LNCaP clone FGC (cell line): ENCODE measurements around the gene PPFIBP1.
"Not testable (repeated sequence)": the region's sequence is repeated elsewhere in the genome, so short reads cannot be mapped to it uniquely, and the experiment has no call there.

Source experiments
- DNase-seq: peaks from one replicate; pipeline ENCODE4 v3.0.0-alpha.2; 2011; ENCODE audit warnings: low read depth
- H3K4me3 ChIP-seq: 2 replicates; pipeline ENCODE4 v1.5.1; 2011; ENCODE audit warnings: mild to moderate bottlenecking, low read depth, low read length, control low read depth
- TF ChIP-seq, protein P1 (sequence below): IDR thresholded peaks from 2 replicates; pipeline ENCODE4 v1.5.1; 2012; ENCODE audit warnings: mild to moderate bottlenecking; ENCODE audit not compliant: control insufficient read depth, insufficient read depth; ENCODE audit errors: extremely low read depth

PPFIBP1 gene

DNA sequence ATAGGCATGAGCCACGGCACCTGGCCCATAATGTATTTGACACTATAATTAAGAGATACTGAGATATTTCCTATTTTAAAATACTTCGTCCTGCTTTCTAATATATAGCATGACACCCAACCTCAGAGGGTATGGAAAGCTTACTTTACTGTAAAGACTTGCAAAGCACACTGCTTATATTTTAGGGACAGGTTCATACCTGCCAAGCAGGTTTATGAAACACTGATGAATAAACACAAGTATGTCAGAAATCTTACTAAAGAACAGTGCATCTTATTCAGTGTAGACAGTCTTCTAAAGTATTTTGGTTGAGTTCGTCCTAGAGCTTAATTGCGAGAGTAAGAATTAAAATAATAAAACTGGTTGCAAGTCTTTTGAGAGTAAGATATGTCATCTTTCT is 65.4 kb downstream of the PPFIBP1 start:
- TF ChIP-seq, protein P1, sequence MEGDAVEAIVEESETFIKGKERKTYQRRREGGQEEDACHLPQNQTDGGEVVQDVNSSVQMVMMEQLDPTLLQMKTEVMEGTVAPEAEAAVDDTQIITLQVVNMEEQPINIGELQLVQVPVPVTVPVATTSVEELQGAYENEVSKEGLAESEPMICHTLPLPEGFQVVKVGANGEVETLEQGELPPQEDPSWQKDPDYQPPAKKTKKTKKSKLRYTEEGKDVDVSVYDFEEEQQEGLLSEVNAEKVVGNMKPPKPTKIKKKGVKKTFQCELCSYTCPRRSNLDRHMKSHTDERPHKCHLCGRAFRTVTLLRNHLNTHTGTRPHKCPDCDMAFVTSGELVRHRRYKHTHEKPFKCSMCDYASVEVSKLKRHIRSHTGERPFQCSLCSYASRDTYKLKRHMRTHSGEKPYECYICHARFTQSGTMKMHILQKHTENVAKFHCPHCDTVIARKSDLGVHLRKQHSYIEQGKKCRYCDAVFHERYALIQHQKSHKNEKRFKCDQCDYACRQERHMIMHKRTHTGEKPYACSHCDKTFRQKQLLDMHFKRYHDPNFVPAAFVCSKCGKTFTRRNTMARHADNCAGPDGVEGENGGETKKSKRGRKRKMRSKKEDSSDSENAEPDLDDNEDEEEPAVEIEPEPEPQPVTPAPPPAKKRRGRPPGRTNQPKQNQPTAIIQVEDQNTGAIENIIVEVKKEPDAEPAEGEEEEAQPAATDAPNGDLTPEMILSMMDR: no peak
- no peak for DNase-seq
- H3K4me3 ChIP-seq: no peak overlapping the region

DNA sequence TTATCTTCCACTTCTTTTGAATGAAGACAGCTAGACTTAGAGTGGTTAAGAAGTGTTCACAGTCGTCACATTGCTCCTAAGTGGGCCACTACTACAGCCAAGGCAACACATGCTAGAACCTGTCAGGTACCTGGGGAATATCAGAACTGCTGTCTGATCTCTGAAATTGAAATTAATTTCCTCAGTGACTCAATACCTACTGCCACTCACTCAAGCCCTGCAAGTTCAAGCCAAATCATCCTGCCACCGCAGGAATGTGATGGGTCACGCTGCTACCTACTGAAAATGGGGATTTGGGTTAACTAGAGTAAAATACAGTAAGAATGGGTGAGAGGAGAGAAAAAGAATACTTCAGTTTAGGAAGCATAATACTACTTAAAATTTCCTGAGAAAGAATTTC is 67.7 kb downstream of the PPFIBP1 start:
- not testable (repeated sequence) for DNase-seq, H3K4me3 ChIP-seq

DNA sequence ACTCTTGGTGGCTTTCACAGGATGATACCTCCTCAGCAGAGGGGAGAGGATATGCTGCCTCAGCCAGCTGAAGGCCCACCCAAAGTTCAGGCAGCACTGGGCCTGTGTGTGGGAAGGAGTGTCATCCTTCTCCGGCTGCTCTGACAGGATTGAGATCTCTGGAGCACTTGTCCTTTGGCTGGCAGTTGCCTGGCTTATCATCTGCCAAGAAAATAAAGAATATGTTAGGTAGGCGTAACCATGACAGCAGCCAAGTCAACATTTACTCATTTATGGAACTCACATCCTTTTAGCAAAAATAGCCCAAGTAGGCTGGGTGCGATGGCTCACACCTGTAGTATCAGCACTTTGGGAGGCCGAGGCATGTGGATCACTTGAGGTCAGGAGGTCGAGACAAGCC is 68.5 kb downstream of the PPFIBP1 start:
- H3K4me3 ChIP-seq: no peak overlapping the region
- TF ChIP-seq, protein P1: no peak
- no peak for DNase-seq

DNA sequence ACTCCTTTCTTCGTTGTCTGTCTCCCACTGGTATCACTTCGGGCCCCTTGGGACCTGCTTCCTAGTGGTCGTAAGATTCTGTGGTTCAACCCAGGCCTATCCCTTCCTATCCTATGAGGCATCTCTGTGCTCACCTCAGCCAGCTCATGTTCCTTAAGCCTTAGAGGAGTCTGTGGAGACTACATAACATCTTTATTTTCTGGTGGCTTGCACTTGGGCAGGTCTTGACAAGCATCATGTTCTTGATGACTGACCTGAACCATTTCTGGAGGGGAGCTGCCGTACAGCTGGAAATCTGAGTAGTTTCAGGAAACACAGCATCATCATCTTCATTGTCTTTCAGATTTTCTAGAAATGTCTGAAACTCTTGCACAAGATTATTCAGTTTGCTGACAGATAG is 69.3 kb downstream of the PPFIBP1 start:
- DNase-seq: no peak
- H3K4me3 ChIP-seq: no peak overlapping the region
- TF ChIP-seq, protein P1: no peak

DNA sequence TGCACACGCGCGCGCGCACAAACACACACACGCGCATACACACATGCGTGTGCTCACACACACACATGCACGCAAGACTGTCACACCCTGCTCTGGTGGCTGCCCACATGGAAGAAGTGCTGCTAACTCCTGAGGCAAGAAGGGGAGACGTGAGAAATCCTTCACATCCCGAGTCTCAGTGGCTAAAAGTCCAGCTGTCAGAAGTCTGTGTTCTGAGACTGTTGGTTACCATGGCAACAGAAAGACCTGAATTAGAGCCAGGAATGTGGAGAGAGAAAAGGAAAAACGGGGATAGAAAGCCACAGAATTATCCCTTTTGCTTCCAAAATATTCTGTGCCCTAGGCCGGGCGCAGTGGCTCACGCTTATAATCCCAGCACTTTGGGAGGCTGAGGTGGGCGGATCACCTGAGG is 71.2 kb downstream of the PPFIBP1 start:
- DNase-seq: no peak
- no peak overlapping the region for H3K4me3 ChIP-seq
- TF ChIP-seq, protein P1: no peak

DNA sequence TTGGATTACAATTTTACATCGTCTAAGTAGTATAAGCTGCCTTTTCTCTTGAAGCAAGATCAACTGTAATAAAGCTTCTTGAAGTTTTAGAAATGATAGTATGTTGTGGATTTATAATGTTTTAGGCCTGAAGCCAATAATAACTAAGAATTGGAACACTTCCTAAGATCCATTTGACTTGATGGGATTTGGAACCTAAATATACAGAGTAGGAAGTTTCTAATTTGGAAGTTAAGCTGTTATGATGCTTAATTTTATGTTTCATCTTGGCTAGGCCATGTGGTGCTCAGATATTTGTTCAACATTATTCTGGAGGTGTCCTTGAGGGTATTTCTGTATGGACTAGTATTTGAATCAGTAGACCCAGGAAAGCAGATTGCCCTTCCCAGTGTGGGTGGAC is 74.9 kb downstream of the PPFIBP1 start:
- H3K4me3 ChIP-seq, DNase-seq: not testable (repeated sequence)

DNA sequence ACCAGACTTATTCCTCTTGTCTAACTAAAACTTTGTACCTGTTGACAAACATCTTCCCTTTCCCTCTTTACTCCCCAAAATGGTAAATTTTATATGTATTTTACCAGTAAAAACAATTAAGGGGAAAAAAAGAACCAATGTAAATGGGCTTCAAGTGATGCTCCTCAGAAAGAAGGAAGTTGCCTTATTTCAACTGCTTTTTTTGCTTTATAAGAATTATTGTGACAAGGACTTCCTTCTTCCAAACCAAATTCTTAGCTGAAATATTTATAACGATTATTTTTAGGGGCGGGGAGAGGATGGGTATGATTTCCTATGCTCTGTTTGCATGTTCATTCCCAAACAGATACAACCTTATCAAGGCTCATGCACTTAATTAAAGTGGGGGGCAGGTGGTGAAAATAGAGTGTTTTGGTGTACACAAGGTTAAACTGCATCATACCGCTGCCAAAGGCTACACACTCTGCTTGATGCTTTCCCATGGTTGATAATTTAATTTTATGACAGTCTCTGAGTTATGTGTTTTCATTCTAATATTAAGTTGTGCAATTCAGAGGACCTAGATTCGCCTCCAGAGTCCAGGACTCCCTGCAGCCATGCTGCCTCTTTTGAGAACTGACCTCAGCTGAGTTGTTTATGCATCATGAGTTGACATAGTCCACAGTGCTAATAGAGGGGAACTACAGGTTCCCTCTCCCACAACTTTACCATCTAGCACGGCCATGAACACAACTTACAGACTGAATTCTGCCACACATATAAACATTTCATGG is 77.2 kb downstream of the PPFIBP1 start:
- DNase-seq, H3K4me3 ChIP-seq: not testable (repeated sequence)

DNA sequence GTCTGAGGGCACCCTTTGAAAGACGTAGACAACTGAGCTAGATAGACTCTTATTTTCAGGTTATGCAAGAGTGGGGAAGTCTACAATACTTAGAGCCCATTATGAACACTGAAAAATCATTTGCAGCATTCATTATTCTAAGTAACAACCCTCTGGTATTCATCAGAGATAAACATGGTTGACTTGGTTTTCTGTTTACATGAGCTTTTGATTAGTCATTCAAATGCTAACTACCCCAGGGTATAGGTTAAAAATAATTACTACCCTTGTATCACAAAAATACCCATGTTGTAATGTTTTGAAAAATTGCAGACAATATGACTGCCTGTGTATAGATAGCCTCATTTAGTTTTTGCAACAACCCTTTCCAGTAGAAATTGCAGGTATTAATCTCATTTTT is 78.5 kb downstream of the PPFIBP1 start:
- H3K4me3 ChIP-seq: no peak overlapping the region
- TF ChIP-seq, protein P1: no peak
- DNase-seq: no peak
